Measurements from ENCODE around the gene WDR81. TPM values are rescaled to one million over a fixed set of nuclear protein-coding genes. Genes with fewer than 3 reads are reported as not detected.

Gene WDR81
- total and polyA plus RNA-seq, 2 experiments from 2014 or later = 3.5 to 14.5 TPM

DNA sequence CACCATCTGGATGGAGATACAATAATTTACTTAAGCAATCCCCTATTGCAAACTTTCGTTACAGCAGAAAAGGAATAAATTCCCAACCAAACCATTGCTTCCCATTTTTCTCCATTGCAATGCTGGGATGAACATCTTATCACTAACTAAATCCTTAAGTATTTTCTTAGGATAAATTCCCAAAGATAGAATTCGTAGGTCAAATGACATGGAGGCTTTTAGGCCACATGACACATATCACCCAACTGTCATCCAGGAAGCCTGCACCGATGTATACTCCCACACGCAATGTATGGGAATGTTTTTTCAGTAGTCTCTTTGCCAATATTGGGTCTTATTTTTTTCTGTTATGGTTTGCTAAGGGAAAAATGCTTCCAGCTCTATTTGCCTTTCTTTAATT is 12.7 kb upstream of the WDR81 start:
- Histone ChIP-seq H3K27me3 (ENCODE audit: insufficient read depth) (peaks cover 7% of the 10 kb centered on the region; the same call in 1 of the 2 replicates), H3K36me3 (ENCODE audit: insufficient read depth) (no peaks in the 10 kb centered on the region), H3K4me2 (no peak overlapping the region), H3K79me2 (replicated peaks; ENCODE audit: insufficient read depth) (no peaks in the 10 kb centered on the region), H3K4me3 (no peak overlapping the region), H3K4me1 (ENCODE audit: insufficient read depth) (peaks cover 13% of the 10 kb centered on the region), H3K9me2 (ENCODE audit: insufficient read depth) (no peaks in the 10 kb centered on the region), H2AFZ (no peak overlapping the region), H3K27ac (ENCODE audit: low read depth) (no peak overlapping the region), H4K20me1 (replicated peaks; ENCODE audit: insufficient read depth) (no peaks in the 10 kb centered on the region), H3F3A (replicated peaks; ENCODE audit: low read depth) (no peaks in the 10 kb centered on the region; the same call in 1 of the 2 replicates)
- H3K4me1 Mint-ChIP-seq = peaks cover 31% of the 10 kb centered on the region
- TF ChIP-seq, protein P1, sequence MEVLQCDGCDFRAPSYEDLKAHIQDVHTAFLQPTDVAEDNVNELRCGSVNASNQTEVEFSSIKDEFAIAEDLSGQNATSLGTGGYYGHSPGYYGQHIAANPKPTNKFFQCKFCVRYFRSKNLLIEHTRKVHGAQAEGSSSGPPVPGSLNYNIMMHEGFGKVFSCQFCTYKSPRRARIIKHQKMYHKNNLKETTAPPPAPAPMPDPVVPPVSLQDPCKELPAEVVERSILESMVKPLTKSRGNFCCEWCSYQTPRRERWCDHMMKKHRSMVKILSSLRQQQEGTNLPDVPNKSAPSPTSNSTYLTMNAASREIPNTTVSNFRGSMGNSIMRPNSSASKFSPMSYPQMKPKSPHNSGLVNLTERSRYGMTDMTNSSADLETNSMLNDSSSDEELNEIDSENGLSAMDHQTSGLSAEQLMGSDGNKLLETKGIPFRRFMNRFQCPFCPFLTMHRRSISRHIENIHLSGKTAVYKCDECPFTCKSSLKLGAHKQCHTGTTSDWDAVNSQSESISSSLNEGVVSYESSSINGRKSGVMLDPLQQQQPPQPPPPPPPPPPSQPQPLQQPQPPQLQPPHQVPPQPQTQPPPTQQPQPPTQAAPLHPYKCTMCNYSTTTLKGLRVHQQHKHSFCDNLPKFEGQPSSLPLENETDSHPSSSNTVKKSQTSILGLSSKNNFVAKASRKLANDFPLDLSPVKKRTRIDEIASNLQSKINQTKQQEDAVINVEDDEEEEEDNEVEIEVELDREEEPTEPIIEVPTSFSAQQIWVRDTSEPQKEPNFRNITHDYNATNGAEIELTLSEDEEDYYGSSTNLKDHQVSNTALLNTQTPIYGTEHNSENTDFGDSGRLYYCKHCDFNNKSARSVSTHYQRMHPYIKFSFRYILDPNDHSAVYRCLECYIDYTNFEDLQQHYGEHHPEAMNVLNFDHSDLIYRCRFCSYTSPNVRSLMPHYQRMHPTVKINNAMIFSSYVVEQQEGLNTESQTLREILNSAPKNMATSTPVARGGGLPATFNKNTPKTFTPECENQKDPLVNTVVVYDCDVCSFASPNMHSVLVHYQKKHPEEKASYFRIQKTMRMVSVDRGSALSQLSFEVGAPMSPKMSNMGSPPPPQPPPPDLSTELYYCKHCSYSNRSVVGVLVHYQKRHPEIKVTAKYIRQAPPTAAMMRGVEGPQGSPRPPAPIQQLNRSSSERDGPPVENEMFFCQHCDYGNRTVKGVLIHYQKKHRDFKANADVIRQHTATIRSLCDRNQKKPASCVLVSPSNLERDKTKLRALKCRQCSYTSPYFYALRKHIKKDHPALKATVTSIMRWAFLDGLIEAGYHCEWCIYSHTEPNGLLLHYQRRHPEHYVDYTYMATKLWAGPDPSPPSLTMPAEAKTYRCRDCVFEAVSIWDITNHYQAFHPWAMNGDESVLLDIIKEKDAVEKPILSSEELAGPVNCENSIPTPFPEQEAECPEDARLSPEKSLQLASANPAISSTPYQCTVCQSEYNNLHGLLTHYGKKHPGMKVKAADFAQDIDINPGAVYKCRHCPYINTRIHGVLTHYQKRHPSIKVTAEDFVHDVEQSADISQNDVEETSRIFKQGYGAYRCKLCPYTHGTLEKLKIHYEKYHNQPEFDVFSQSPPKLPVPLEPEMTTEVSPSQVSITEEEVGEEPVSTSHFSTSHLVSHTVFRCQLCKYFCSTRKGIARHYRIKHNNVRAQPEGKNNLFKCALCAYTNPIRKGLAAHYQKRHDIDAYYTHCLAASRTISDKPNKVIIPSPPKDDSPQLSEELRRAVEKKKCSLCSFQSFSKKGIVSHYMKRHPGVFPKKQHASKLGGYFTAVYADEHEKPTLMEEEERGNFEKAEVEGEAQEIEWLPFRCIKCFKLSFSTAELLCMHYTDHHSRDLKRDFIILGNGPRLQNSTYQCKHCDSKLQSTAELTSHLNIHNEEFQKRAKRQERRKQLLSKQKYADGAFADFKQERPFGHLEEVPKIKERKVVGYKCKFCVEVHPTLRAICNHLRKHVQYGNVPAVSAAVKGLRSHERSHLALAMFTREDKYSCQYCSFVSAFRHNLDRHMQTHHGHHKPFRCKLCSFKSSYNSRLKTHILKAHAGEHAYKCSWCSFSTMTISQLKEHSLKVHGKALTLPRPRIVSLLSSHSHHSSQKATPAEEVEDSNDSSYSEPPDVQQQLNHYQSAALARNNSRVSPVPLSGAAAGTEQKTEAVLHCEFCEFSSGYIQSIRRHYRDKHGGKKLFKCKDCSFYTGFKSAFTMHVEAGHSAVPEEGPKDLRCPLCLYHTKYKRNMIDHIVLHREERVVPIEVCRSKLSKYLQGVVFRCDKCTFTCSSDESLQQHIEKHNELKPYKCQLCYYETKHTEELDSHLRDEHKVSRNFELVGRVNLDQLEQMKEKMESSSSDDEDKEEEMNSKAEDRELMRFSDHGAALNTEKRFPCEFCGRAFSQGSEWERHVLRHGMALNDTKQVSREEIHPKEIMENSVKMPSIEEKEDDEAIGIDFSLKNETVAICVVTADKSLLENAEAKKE (CRISPR knock-in tag; IDR thresholded peaks at IDR 0.05) = no peak
- TF ChIP-seq, protein P2, sequence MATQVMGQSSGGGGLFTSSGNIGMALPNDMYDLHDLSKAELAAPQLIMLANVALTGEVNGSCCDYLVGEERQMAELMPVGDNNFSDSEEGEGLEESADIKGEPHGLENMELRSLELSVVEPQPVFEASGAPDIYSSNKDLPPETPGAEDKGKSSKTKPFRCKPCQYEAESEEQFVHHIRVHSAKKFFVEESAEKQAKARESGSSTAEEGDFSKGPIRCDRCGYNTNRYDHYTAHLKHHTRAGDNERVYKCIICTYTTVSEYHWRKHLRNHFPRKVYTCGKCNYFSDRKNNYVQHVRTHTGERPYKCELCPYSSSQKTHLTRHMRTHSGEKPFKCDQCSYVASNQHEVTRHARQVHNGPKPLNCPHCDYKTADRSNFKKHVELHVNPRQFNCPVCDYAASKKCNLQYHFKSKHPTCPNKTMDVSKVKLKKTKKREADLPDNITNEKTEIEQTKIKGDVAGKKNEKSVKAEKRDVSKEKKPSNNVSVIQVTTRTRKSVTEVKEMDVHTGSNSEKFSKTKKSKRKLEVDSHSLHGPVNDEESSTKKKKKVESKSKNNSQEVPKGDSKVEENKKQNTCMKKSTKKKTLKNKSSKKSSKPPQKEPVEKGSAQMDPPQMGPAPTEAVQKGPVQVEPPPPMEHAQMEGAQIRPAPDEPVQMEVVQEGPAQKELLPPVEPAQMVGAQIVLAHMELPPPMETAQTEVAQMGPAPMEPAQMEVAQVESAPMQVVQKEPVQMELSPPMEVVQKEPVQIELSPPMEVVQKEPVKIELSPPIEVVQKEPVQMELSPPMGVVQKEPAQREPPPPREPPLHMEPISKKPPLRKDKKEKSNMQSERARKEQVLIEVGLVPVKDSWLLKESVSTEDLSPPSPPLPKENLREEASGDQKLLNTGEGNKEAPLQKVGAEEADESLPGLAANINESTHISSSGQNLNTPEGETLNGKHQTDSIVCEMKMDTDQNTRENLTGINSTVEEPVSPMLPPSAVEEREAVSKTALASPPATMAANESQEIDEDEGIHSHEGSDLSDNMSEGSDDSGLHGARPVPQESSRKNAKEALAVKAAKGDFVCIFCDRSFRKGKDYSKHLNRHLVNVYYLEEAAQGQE (IDR thresholded peaks at IDR 0.05; ENCODE audit: unreplicated experiment) = no peak
- TF ChIP-seq, protein P3, sequence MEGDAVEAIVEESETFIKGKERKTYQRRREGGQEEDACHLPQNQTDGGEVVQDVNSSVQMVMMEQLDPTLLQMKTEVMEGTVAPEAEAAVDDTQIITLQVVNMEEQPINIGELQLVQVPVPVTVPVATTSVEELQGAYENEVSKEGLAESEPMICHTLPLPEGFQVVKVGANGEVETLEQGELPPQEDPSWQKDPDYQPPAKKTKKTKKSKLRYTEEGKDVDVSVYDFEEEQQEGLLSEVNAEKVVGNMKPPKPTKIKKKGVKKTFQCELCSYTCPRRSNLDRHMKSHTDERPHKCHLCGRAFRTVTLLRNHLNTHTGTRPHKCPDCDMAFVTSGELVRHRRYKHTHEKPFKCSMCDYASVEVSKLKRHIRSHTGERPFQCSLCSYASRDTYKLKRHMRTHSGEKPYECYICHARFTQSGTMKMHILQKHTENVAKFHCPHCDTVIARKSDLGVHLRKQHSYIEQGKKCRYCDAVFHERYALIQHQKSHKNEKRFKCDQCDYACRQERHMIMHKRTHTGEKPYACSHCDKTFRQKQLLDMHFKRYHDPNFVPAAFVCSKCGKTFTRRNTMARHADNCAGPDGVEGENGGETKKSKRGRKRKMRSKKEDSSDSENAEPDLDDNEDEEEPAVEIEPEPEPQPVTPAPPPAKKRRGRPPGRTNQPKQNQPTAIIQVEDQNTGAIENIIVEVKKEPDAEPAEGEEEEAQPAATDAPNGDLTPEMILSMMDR (conservative IDR thresholded peaks at IDR 0.05; ENCODE audit: low read depth in 2 of 2) = no peak
- TF ChIP-seq EZH2phosphoT487 (IDR thresholded peaks at IDR 0.05; ENCODE audit: unreplicated experiment) = no peak
- TF ChIP-seq, protein P4, sequence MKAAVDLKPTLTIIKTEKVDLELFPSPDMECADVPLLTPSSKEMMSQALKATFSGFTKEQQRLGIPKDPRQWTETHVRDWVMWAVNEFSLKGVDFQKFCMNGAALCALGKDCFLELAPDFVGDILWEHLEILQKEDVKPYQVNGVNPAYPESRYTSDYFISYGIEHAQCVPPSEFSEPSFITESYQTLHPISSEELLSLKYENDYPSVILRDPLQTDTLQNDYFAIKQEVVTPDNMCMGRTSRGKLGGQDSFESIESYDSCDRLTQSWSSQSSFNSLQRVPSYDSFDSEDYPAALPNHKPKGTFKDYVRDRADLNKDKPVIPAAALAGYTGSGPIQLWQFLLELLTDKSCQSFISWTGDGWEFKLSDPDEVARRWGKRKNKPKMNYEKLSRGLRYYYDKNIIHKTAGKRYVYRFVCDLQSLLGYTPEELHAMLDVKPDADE (IDR thresholded peaks at IDR 0.05) = no peak
- no peak for TF ChIP-seq POLR2AphosphoS5 (IDR thresholded peaks at IDR 0.05; ENCODE audit: low read depth)
- TF ChIP-seq JUNB (IDR thresholded peaks at IDR 0.05; ENCODE audit: unreplicated experiment) = no peak
- TF ChIP-seq CREB1 (CRISPR knock-in tag; IDR thresholded peaks at IDR 0.05; ENCODE audit: low read depth) = no peak
- no peak for TF ChIP-seq ZNF114 (CRISPR knock-in tag; IDR thresholded peaks at IDR 0.05)
- TF ChIP-seq NANOG (IDR thresholded peaks at IDR 0.05; ENCODE audit: borderline replicate concordance) = no peak
- TF ChIP-seq STAT1 (IDR thresholded peaks at IDR 0.05; ENCODE audit: unreplicated experiment) = no peak
- TF ChIP-seq EZH2 (IDR thresholded peaks at IDR 0.05; ENCODE audit: low read depth, unreplicated experiment) = no peak
- TF ChIP-seq ZNF331 (CRISPR knock-in tag; IDR thresholded peaks at IDR 0.05; ENCODE audit: low read depth) = no peak
- peaks cover 34% of the 10 kb centered on the region for H3K27me3 Mint-ChIP-seq (ENCODE audit: insufficient read depth, low read depth, poor library complexity)
- H3K27ac Mint-ChIP-seq = no peak overlapping the region
- H3K4me3 Mint-ChIP-seq = peak overlapping the region; percentile 83; the same call in 1 of the 3 replicates
- ATAC-seq (no peak), DNase-seq (ENCODE audit: low spot score) (no peak)
- H3K36me3 Mint-ChIP-seq (ENCODE audit: low read depth) = peaks cover 14% of the 10 kb centered on the region; the same call in 2 of the 3 replicates
- no peaks in the 10 kb centered on the region for H3K9me3 Mint-ChIP-seq
